NCI-H2227 treated with DMSO at 0.1 percent for 48 hours (cell line): ENCODE results near the gene CAT.

Experiments used
- DNase-seq: peaks from one replicate; lab custom pipeline; 2025; lab: John Stamatoyannopoulos, UW

The CAT gene

DNA sequence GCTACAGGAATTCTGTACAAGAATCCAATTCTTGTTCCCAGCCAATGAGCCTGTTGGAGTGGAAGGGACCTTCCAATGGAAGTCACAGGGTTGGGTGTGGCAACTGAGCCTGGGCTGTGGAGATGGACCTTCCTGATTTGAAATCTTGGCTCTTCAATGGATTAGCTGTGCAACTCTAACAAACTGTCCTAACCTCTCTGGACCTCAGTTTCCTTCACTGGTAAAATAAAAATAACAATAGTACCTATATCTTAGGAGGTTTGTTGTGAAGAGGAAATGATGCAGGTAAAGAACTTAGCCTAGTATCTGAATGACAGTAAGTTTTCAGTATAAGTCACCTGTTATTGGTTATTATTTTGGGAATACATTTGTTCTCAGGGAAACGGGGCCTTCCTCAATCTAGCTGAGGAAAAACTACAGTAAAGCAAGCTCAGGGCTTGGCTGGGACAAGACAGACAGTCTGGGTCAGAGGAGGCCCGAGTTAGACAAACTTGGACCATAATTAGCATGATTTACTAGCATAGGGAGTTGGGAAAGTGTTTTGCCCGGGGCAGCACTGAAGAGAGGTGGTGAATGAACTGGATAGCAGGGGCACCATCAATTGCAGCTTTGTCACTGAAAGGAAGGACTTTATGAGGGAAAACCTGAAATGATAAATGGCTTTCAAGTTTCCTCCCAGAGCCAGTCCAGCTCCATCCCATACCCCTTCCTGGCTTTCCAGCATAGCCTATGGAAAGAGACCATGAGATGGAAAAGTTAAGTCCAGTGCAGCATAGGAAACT is 61.2 kb downstream of the CAT start:
- DNase-seq: no peak

DNA sequence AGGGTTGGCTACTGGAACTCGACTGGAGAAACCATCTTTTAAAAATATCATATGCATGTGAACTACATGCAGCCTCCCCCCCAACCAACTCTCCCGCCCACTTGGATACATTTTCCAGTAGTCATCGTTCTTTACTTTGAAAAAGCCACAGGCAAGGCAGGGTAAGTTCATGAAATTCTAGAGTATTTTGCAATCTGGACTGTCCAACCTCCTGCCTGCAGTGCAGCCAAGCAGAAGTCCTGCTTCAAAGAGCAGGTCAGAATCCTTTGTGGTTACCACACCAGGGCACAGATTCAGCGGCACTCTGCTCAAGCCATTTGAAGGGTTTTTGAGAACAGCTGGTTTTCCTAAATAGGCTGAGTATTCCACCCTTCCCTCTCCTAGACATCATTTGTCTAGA is 62.8 kb downstream of the CAT start:
- DNase-seq: no peak

GRCh38 chr11:34501949-34502348 is 63.2 kb downstream of the CAT start:
- no peak for DNase-seq

- DNase-seq: no peak
Measured at GRCh38 chr11:34502949-34503348, 64.2 kb downstream of the CAT start.

GRCh38 chr11:34505874-34506273 is 67.1 kb downstream of the CAT start:
- DNase-seq: peak; percentile 18

- no peak for DNase-seq
Measured at GRCh38 chr11:34507156-34507555, 68.4 kb downstream of the CAT start.

- DNase-seq: no peak
Measured at GRCh38 chr11:34507610-34508009, 68.9 kb downstream of the CAT start.

GRCh38 chr11:34508524-34508923 is 69.8 kb downstream of the CAT start:
- DNase-seq: no peak

DNA sequence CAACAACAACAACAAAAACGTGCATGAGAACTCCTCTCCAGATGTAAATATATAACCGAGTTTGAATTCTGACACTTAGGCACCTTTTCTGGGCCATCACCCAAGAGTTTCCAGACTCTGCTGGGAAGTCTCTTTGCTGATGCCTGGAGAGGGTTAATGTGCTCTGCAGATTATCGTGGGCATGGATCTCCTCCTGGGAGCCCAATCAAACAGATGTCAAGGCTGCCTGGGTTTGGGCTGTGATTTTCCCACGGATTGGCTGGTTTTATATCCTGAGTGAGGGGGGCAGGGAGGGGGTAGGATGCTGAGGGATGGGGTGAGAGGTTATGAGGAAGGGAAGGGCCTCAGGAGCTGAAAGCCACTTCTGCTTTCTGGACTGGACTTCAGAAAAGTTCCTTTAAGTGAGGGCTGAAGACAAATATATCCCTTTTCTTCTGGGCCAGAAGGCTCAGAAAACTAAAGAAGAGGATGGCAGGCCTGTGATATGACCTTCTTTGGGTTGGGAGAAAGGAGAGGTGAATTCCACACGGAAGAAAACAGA is 70.7 kb downstream of the CAT start:
- DNase-seq: peak; percentile 26

GRCh38 chr11:34510218-34510617 is 71.5 kb downstream of the CAT start:
- peak; percentile 92 for DNase-seq

GRCh38 chr11:34510673-34511072 is 71.9 kb downstream of the CAT start:
- no peak for DNase-seq

GRCh38 chr11:34512840-34513681 is 74.3 kb downstream of the CAT start:
- DNase-seq: no peak

DNA sequence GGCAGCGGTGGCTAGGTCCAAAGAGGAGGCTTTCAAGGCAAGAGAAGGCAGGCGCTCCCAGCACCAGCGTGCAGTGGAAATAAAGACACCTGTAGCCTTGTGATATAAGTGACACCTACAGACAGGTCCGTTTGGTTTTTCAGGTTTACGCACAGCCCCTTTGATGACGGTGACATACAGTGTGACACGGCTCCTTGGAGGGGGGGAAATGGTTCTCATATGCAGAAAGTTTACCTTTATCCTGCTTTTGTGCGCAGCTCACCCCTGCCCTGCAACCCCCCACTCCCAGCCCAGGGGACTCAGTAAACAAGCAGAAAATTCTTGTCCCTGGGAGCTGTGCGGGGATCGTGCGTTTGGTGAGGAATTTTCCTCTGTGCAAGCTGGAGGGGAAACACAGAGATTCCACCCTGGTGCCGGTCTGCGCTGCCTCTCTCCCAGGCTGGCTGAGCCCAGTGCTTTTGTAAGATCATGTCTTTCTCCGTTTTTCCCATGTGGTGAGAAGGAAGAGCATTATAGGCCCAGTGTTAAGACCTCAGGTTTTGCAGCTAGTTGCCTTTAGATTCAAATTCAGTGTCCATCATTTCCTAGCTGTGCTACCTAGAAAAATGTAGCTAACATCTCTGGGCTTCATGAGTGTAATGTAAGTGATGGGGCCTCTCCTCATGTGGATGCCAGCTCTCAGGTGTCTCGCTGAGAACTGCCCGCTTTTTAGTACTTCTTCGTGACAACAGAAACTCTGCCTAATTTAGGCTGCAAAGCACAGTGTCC is 75.1 kb downstream of the CAT start, which contains the start of gene ELF5:
TSS of gene ELF5 (minus strand) at position 113 of the 768 bp plus-strand sequence. CDS start 8,045 bp downstream, outside the sequence.
- no peak for DNase-seq

- DNase-seq: no peak
Measured at GRCh38 chr11:34514597-34514996, 75.9 kb downstream of the CAT start.

DNA sequence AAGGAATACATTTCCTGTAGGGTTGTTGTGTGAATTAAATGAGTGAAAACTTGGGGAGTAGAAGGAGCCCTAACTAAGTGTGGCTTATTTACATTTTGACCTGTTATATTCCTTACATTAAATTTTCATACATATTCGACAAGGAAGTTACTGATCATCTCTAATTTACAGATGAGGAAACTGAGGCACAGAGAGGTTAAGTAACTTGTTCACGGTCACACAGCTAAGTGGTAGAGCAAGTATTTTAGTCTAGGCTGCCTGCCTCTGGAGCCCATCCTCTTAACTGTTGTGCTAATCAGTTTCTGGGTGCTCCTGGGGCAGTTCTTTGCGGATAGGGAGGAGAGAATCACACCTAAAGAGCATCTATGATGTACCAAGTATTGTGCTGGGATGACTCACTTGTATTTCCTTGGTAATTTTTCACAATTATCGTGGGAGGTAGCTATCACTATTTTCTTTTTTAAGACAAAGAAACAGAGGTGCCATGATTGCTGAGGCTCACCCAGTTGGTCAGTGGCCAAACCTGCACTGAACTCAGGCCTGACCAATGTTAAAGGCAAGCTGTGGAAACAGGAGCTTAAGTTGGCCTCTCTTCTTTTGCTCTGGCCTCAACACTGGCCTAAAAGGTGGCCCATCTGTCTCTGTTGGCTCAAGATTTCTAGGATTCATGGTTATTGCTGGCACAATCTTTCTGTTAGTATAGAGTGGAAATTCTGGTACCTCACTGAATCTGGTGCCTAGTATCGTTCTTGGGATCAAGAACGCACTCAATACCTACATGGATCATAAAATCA is 77.7 kb downstream of the CAT start:
- no peak for DNase-seq

DNA sequence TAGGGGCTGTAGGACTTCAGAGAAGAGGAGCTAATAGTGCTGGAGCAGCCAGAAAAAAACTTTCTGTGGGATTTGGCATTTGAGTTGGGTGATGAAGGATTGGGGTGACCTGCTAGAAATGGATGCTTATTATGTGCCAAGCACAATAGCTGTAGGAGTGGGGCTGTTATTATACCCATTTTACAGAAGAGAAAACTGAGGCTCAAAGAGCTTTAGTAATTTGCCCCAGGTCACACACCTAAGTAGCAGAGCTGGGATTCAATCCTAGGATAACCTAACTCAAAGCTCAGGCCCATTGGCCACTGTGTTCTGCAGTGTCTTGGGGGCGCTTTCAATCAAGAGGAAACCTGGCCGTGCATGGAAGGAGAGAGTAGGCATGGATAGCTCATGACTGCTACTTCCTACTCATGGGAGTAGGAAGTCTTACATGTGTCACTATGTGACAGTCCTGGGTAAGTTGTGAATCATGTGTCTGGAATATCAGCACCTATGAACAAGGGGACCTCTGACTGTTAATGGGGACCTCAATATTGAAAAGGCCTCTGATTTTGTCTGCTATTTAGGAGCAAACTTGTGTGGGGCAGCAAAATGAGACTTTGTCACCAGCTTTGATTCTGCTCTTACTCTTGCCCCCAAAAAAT is 81.0 kb downstream of the CAT start:
- no peak for DNase-seq

DNA sequence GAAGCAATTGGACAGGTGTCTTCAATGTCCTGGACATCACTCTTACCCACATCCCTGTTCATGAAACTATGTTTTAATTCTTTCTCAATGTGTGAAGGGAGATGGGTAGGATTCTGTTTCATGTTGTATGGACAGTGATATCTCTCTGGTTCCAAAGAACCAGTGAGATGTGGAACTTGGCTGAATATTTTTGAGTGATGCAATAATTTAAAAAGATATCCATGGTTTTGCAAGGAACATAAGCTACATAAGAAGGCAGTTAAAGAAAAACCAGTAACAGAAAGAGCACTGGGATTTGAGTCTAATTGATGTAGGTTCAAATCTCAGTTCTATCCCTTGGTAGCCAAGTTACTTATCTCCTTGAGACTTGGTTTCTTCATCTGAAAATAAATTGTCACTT is 82.5 kb downstream of the CAT start:
- DNase-seq: no peak
